Measurements from ENCODE around the gene DARS2.

The DARS2 gene

DNA sequence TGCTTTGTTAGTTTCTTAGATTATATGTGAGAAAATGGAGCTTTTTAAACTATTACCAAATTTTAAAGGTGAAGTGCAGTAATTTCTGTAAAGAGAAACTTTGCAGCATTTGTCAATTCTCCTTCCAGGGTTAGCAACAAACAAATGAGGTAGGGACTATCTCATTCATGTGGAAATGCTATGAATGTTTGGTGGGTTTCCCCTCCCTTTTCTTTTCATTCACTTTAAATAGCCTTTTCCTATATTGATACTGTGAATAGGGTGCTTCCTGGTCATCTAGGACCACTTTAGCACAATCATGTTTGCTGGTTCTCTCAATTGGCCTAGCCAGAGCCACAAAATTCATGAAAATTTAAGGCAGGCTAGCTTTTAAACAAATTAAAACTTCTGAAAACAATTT lies 64.3 kb downstream of the DARS2 start:
- no peak for DNase-seq

DNA sequence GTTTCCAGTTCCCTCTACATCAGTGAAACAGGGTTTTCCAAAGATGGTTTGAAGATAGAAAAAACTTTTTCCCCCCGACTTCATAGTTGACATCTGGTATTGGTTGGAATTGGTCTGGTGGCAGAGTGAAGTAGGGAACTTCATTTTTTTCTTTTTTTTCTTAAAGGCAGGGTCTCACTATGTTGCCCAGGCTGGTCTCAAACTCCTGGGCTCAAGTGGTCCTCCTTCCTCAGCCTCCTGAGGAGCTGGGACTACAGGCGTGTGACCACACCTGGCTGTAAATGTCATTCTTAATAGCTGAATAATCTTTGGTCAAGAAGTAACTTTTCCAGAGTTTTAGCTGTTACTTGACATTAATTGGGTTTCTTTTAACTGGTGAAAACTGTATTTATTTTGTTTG lies 65.4 kb downstream of the DARS2 start:
- DNase-seq: no peak

DNA sequence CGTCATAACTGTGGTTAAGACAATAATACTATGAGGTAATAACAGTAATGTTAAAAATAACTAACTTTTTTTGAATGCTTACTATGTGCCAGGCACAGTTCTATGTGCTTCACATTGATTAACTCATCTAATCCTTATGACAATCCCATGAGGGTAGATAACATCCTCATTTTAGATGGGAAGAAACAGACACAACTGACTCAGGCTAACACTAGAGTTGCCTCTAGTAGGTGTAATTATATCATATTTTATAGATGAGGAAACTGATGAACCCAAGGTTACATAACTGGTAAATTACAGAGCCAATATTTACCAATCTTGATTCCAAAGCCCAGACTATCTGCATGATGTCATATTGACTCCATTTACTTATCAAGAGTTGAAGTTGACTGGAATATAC lies 69.1 kb downstream of the DARS2 start:
- no peak for DNase-seq

DNA sequence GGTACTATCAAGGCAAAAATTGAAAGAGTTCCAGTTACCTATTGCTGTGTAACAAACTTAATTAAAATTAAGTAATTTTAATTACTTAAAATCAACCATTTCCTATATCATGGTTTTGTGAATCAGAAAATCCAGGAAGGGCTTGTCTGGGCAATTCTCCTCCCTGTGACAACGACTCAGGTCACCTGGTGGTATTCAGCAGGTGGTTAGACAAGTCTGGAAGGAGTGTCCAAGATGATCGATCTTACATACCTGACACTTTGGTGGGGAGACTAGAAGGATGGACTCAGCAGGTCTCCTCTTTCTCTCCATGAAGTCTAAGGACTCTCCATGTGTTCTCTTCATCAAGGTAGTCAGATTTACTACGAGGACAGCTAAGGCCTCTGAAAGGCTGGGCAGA lies 69.7 kb downstream of the DARS2 start:
- DNase-seq: no peak

DNA sequence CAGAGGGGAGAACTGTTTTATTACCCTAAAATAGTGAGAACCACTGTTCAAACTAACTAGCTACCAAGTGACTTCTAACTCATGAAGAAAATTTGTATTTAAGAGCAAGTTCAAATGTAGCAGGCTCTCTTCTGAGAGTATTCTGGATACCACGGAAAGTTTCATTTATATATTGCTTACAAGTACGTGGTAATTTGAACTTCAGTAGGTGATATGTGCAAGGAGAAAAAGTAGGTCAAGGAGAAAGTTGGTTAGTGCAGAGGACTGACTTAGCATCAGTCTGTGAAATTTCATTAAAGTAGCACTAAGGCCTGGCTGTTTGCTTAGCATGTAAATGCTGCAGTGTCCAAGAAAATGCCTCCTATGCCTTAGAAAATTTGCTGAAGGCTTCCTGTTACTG lies 76.0 kb downstream of the DARS2 start:
- DNase-seq: no peak

DNA sequence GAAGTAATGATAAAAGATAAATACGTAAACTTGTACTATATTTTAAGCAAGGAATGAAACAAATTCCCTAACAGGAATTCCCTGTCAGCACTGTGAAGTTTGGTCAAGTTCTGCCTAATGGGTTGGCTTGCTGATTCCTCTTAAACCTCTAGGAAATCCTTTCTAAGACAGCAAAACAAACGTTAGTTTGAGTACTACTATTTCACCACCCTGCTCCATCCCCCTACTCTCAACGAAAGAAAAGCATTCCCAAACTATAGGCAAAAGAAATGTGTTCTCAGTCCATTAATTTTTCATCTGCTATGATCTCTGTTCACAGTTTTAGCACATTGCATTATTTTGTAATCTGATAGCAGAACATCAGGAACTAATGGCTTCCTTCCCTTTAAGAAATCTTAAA lies 76.5 kb downstream of the DARS2 start:
- DNase-seq: no peak

DNA sequence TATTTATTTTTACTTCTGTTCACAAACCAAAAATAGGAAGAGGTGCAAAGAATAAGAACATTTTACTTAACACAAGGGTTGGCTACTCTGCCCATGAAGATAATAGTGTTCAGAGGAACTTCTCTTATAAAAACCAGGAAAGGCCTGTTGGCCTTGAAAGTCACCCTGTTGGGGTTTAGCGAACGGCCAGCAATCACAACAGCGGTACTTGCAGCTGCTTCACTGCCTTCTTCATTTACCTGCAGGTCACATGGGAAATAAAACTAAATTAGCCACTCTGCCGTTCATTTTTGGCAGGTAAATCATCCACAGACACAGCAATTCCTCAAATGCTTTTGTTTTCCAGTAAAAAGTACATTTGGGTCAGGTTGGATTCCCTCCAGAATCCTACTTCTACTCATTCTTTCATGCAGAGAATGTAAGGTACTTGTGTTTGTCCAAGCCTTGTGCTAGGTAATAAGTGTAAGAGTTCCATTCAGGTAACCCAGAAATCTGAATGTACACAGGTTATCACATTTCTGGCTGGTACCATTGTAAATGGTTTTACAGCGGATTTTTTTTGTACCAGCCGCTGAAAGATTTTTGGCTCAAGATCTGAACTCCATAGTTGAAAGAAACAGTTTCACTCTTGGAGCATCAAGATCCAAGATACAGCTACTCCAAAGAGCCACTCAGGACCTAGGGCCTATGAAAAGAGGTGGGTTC lies 79.5 kb downstream of the DARS2 start:
- DNase-seq: no peak
